Endodermal cell (in vitro differentiated cells): ENCODE data around the gene CENPX. TPM values are rescaled to one million over a fixed set of nuclear protein-coding genes. Genes with fewer than 3 reads are reported as not detected.

ENCODE experiments used
- DNase-seq: peaks from one replicate; pipeline ENCODE4 v3.0.0-alpha.2; 2017
- H3K27ac ChIP-seq: 2 replicates; pipeline ENCODE4 v1.5.1; 2013; ENCODE audit warnings: mild to moderate bottlenecking, low read depth, low read length, moderate library complexity
- H3K27me3 ChIP-seq: 2 replicates; pipeline ENCODE4 v1.6.1; 2013; ENCODE audit warnings: mild to moderate bottlenecking, low read length, moderate library complexity; ENCODE audit not compliant: insufficient read depth, control insufficient read depth, poor library complexity, severe bottlenecking
- H3K36me3 ChIP-seq: 2 replicates; pipeline ENCODE4 v1.7.0; 2013; ENCODE audit warnings: mild to moderate bottlenecking, low read length, moderate library complexity; ENCODE audit not compliant: control insufficient read depth, insufficient read depth
- H3K4me1 ChIP-seq: one replicate; pipeline ENCODE4 v1.7.0; 2013; ENCODE audit warnings: low read length; ENCODE audit not compliant: control insufficient read depth, insufficient read depth
- H3K4me3 ChIP-seq: 2 replicates; pipeline ENCODE4 v1.5.1; 2013; ENCODE audit warnings: mild to moderate bottlenecking, low read length, moderate library complexity
- H3K9ac ChIP-seq: 2 replicates; pipeline ENCODE4 v1.6.1; 2013; ENCODE audit warnings: mild to moderate bottlenecking, low read length, moderate library complexity; ENCODE audit not compliant: poor library complexity, severe bottlenecking; ENCODE audit errors: extremely low read depth
- H3K9me3 ChIP-seq: 2 replicates; pipeline ENCODE4 v1.6.1; 2013; ENCODE audit warnings: mild to moderate bottlenecking, low read length, moderate library complexity; ENCODE audit not compliant: control insufficient read depth
- H3K27ac Mint-ChIP-seq: 2 replicates; pipeline ENCODE4 v1.8.0; 2020; ENCODE audit warnings: mixed read lengths
- H3K27me3 Mint-ChIP-seq: 2 replicates; pipeline ENCODE4 v1.8.0; 2021; ENCODE audit warnings: mild to moderate bottlenecking, mixed read lengths; ENCODE audit not compliant: insufficient read depth
- H3K36me3 Mint-ChIP-seq: 2 replicates; pipeline ENCODE4 v1.8.0; 2020; ENCODE audit warnings: low read depth, mixed read lengths
- H3K4me1 Mint-ChIP-seq: 2 replicates; pipeline ENCODE4 v1.8.0; 2020; ENCODE audit warnings: mixed read lengths
- H3K4me3 Mint-ChIP-seq: 2 replicates; pipeline ENCODE4 v1.8.0; 2020; ENCODE audit warnings: mild to moderate bottlenecking, moderate library complexity, mixed read lengths
- H3K9me3 Mint-ChIP-seq: 2 replicates; pipeline ENCODE4 v1.8.0; 2020; ENCODE audit warnings: mild to moderate bottlenecking, mixed read lengths
- whole genome bisulfite sequencing, 2 experiments: methylation state at CpG; one replicate each; pipeline versions ENCODE4 v1.1.5 to v1.1.7; 2013; ENCODE audit warnings: missing lambda C conversion rate in 2 of 2, mixed read lengths in 1 of 2; ENCODE audit not compliant: insufficient coverage in 1 of 2, insufficient read length in 1 of 2; 5-methylcytosine and 5-hydroxymethylcytosine counted together
- total RNA-seq, 2 donors: library from RNA; stranded (reverse); fragmentation: NEBNext Ultra II Directional in 1 of 2; extraction: Animal tissue kit (Norgen Biotek cat#: 25700) in 1 of 2; gene quantifications; 2 replicates in 1 of 2; 3 replicates in 1 of 2; pipeline ENCODE4 v1.2.1, GENCODE V29; 2021
- TF ChIP-seq, protein P1 (sequence below): fragments of 200-600 bp; sonication (generic); conservative IDR thresholded peaks from 2 replicates; pipeline ENCODE4 v1.5.0; 2021; ENCODE audit warnings: antibody characterized with exemption, mild to moderate bottlenecking

Gene CENPX
- total RNA-seq, 2 donors from 2014 or later = 80.0 to 85.0 TPM

DNA sequence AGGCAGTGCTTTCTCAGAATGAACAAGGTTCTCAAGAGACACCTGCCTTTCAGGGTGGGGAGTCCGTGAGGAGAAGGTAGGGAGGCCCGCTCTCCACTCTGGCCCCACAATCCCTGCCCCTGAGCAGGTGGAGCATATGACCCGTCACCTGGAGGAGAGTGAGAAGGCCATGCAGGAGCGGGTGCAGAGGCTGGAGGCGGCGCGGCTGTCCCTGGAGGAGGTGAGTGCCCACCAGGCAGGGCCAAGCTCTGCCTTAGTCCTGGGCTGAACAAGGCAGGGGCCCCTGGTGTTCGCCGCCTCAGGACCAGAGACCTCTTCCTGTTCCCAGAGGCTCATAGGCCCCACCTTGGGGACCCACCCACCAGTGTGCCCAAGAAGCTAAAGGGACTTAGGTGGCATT lies 6.3 kb upstream of the CENPX start:
- H3K9me3 Mint-ChIP-seq = no peaks in the 10 kb centered on the region
- no peak overlapping the region for H3K4me3 Mint-ChIP-seq
- no peak for DNase-seq
- no peak overlapping the region for H3K27ac Mint-ChIP-seq
- TF ChIP-seq, protein P1, sequence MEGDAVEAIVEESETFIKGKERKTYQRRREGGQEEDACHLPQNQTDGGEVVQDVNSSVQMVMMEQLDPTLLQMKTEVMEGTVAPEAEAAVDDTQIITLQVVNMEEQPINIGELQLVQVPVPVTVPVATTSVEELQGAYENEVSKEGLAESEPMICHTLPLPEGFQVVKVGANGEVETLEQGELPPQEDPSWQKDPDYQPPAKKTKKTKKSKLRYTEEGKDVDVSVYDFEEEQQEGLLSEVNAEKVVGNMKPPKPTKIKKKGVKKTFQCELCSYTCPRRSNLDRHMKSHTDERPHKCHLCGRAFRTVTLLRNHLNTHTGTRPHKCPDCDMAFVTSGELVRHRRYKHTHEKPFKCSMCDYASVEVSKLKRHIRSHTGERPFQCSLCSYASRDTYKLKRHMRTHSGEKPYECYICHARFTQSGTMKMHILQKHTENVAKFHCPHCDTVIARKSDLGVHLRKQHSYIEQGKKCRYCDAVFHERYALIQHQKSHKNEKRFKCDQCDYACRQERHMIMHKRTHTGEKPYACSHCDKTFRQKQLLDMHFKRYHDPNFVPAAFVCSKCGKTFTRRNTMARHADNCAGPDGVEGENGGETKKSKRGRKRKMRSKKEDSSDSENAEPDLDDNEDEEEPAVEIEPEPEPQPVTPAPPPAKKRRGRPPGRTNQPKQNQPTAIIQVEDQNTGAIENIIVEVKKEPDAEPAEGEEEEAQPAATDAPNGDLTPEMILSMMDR = no peak
- Histone ChIP-seq H3K27me3 (no peaks in the 10 kb centered on the region), H3K9me3 (no peaks in the 10 kb centered on the region), H3K9ac (no peak overlapping the region), H3K36me3 (no peaks in the 10 kb centered on the region), H3K27ac (no peak overlapping the region), H3K4me3 (no peak overlapping the region), H3K4me1 (peaks cover 4% of the 10 kb centered on the region)
- H3K27me3 Mint-ChIP-seq = no peaks in the 10 kb centered on the region
- H3K36me3 Mint-ChIP-seq = peaks cover 15% of the 10 kb centered on the region
- whole genome bisulfite sequencing, 2 experiments = 93 to 100% methylated on average over 9 of the region's 9 CpGs
- H3K4me1 Mint-ChIP-seq = peaks cover 4% of the 10 kb centered on the region

DNA sequence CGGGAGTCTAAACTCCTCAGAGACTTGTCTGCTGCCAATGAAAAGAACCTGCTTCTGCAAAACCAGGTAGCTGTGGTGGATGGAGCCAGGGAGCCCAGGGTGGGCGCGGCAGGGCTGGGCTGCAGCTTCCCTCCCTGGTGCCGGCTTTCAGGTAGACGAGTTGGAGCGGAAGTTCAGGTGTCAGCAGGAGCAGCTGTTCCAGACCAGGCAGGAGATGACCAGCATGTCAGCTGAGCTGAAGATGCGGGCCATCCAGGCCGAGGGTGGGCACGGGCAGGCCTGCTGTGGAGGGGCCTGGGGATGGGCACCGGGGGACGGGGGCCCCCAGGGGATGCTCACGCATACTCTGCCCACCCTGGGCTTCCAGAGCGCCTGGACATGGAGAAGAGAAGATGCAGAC lies 5.6 kb upstream of the CENPX start:
- Histone ChIP-seq H3K36me3 (no peaks in the 10 kb centered on the region), H3K9ac (no peak overlapping the region), H3K27me3 (no peaks in the 10 kb centered on the region), H3K9me3 (no peaks in the 10 kb centered on the region), H3K27ac (no peak overlapping the region), H3K4me1 (peaks cover 4% of the 10 kb centered on the region), H3K4me3 (no peak overlapping the region)
- 93 to 98% methylated on average over 7 to 13 of the region's 13 CpGs for WGBS, 2 experiments
- H3K4me1 Mint-ChIP-seq = peaks cover 6% of the 10 kb centered on the region
- H3K9me3 Mint-ChIP-seq = no peaks in the 10 kb centered on the region
- TF ChIP-seq, protein P1 = no peak
- H3K36me3 Mint-ChIP-seq = peaks cover 15% of the 10 kb centered on the region
- no peak for DNase-seq
- no peak overlapping the region for H3K4me3 Mint-ChIP-seq
- no peak overlapping the region for H3K27ac Mint-ChIP-seq
- no peaks in the 10 kb centered on the region for H3K27me3 Mint-ChIP-seq

DNA sequence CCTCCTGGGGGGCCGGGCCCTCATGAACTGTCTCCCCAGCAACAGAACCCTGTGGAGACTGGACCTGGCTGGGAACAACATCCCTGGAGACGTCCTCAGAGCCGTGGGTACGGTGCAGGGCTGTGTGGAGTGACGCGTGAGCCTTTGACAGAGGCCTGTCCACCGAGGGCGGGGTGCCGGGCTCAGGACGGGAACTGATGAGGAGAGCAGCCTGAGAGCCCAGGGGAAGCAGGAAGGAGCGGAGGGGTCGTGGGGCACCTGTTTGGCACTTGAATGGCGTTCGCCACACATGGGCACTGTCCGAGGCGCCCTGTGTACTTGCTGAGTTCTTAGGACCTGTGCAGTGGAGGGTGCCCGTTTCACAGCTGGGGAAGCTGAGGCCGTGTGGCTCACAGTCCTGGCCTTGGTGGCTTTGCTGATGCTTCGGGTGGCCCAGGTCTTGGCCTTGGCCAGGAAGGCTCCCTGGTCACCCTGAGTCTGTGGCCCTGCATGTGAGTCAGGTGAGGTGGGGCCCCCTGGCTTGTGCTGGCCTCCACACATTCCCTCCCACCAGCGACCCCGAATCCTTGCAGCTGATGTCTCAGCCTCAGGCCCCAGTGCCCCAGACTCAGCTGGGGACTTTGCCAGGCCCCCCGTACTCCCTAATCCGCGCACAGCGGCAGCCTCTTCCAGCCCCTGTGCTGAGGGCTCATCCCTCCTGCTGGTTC lies 2.9 kb upstream of the CENPX start:
- Mint-ChIP-seq H3K4me3 (no peak overlapping the region), H3K27ac (no peak overlapping the region), H3K27me3 (no peaks in the 10 kb centered on the region), H3K9me3 (no peaks in the 10 kb centered on the region), H3K4me1 (peaks cover 10% of the 10 kb centered on the region), H3K36me3 (peaks cover 12% of the 10 kb centered on the region)
- H3K4me3 ChIP-seq = no peak overlapping the region
- H3K27me3 ChIP-seq = no peaks in the 10 kb centered on the region
- TF ChIP-seq, protein P1 = no peak
- WGBS, 2 experiments = 93 to 94% methylated on average over 15 to 25 of the region's 25 CpGs
- H3K27ac ChIP-seq = no peak overlapping the region
- H3K4me1 ChIP-seq = peaks cover 4% of the 10 kb centered on the region
- H3K36me3 ChIP-seq = no peaks in the 10 kb centered on the region
- no peak overlapping the region for H3K9ac ChIP-seq
- DNase-seq = no peak
- H3K9me3 ChIP-seq = no peaks in the 10 kb centered on the region
